HEK293 (cell line): ENCODE results near the gene COPS2.

ENCODE experiments used
- CTCF ChIA-PET: fragments of 350-600 bp; formaldehyde crosslinking; extraction: SDS; loops from one replicate; lab custom pipeline; 2021; ENCODE audit warnings: antibody characterized with exemption; lab: Yijun Ruan, JAX
- POLR2A ChIA-PET: fragments of 300-600 bp; formaldehyde crosslinking; extraction: SDS; loops from one replicate; lab custom pipeline; 2020; ENCODE audit warnings: antibody characterized with exemption, inconsistent platforms; lab: Yijun Ruan, JAX
- H3K27ac ChIP-seq: fragments of 200-500 bp; sonication (Bioruptor generic); 2 replicates; pipeline ENCODE4 v1.5.1; 2014; ENCODE audit warnings: low read depth, low read length, control low read depth, inconsistent platforms; ENCODE audit errors: extremely low read depth
- H3K36me3 ChIP-seq, 2 experiments: fragments of 200-500 bp in 1 of 2; sonication (Bioruptor generic) in 1 of 2; 1 replicate in 1 of 2; 2 replicates in 1 of 2; pipeline ENCODE4 v1.5.1; 2014 to 2017; ENCODE audit warnings: inconsistent platforms in 2 of 2, low read length in 2 of 2; ENCODE audit not compliant: control insufficient read depth in 2 of 2, insufficient read depth in 1 of 2
- H3K4me1 ChIP-seq: fragments of 200-500 bp; sonication (Bioruptor generic); 2 replicates; pipeline ENCODE4 v1.5.1; 2014; ENCODE audit warnings: mild to moderate bottlenecking, low read length, inconsistent platforms; ENCODE audit not compliant: control insufficient read depth, insufficient read depth
- H3K4me3 ChIP-seq: 2 replicates; pipeline ENCODE4 v1.5.1; 2011; ENCODE audit warnings: low read depth, mild to moderate bottlenecking, control low read depth, low read length, moderate library complexity
- H3K9me3 ChIP-seq: fragments of 200-500 bp; sonication (Bioruptor generic); 2 replicates; pipeline ENCODE4 v1.5.1; 2014; ENCODE audit warnings: low read depth, low read length, inconsistent platforms; ENCODE audit not compliant: control insufficient read depth, insufficient read depth
- HIC1 ChIP-seq: fragments of 450-650 bp; formaldehyde crosslinking; IDR thresholded peaks from 2 replicates; pipeline ENCODE4 v1.5.1; 2016; ENCODE audit warnings: missing biosample characterization, missing genetic modification characterization
- KLF10 ChIP-seq: fragments of 450-650 bp; IDR thresholded peaks from 2 replicates; pipeline ENCODE4 v1.5.1; 2018; ENCODE audit warnings: missing biosample characterization, mild to moderate bottlenecking, missing genetic modification characterization
- KLF17 ChIP-seq: fragments of 450-650 bp; formaldehyde crosslinking; IDR thresholded peaks from 2 replicates; pipeline ENCODE4 v1.5.1; 2016; ENCODE audit warnings: missing biosample characterization, missing genetic modification characterization
- KLF8 ChIP-seq: fragments of 450-650 bp; formaldehyde crosslinking; IDR thresholded peaks from 2 replicates; pipeline ENCODE4 v1.5.1; 2016; ENCODE audit warnings: missing biosample characterization, missing genetic modification characterization
- MEIS1 ChIP-seq: sonication (generic); formaldehyde crosslinking; IDR thresholded peaks from 2 replicates; pipeline ENCODE4 v1.8.1; 2022; ENCODE audit warnings: missing genetic modification reagents, mild to moderate bottlenecking, borderline replicate concordance
- SCRT2 ChIP-seq: fragments of 450-650 bp; formaldehyde crosslinking; IDR thresholded peaks from 2 replicates; pipeline ENCODE4 v1.5.1; 2016; ENCODE audit warnings: missing biosample characterization, missing genetic modification characterization
- SETDB1 ChIP-seq: IDR thresholded peaks from one replicate; pipeline ENCODE4 v1.6.1; 2017; ENCODE audit warnings: mild to moderate bottlenecking, low read length, moderate library complexity, mixed read lengths; ENCODE audit not compliant: insufficient read length
- SP2 ChIP-seq: fragments of 450-650 bp; formaldehyde crosslinking; IDR thresholded peaks from 2 replicates; pipeline ENCODE4 v1.5.1; 2016; ENCODE audit warnings: missing biosample characterization, missing genetic modification characterization
- SP3 ChIP-seq: fragments of 450-650 bp; formaldehyde crosslinking; IDR thresholded peaks from 2 replicates; pipeline ENCODE4 v1.5.1; 2016; ENCODE audit warnings: missing biosample characterization, missing genetic modification characterization
- SP7 ChIP-seq: fragments of 450-650 bp; formaldehyde crosslinking; IDR thresholded peaks from 2 replicates; pipeline ENCODE4 v1.5.1; 2016; ENCODE audit warnings: missing biosample characterization, missing genetic modification characterization
- TRIM28 ChIP-seq: IDR thresholded peaks from 2 replicates; pipeline ENCODE4 v1.6.1; 2011; ENCODE audit warnings: low read length, control low read depth, borderline replicate concordance
- ZBTB17 ChIP-seq: fragments of 450-650 bp; formaldehyde crosslinking; IDR thresholded peaks from 2 replicates; pipeline ENCODE4 v1.5.1; 2016; ENCODE audit warnings: missing biosample characterization, missing genetic modification characterization
- ZEB2 ChIP-seq: fragments of 450-650 bp; formaldehyde crosslinking; IDR thresholded peaks from 2 replicates; pipeline ENCODE4 v1.5.1; 2016; ENCODE audit warnings: missing biosample characterization, missing genetic modification characterization
- ZFHX2 ChIP-seq: fragments of 450-650 bp; formaldehyde crosslinking; conservative IDR thresholded peaks from 2 replicates; pipeline ENCODE4 v1.5.1; 2016; ENCODE audit warnings: missing biosample characterization, missing genetic modification characterization
- ZFP37 ChIP-seq: fragments of 450-650 bp; formaldehyde crosslinking; IDR thresholded peaks from 2 replicates; pipeline ENCODE4 v1.5.1; 2016; ENCODE audit warnings: missing biosample characterization, missing genetic modification characterization
- ZNF341 ChIP-seq: fragments of 450-650 bp; formaldehyde crosslinking; IDR thresholded peaks from 2 replicates; pipeline ENCODE4; 2016; ENCODE audit warnings: low read depth, missing biosample characterization, missing genetic modification characterization
- ZNF366 ChIP-seq: fragments of 450-650 bp; formaldehyde crosslinking; conservative IDR thresholded peaks from 2 replicates; pipeline ENCODE4 v1.5.1; 2016; ENCODE audit warnings: missing biosample characterization, missing genetic modification characterization
- ZNF391 ChIP-seq: fragments of 450-650 bp; formaldehyde crosslinking; IDR thresholded peaks from 2 replicates; pipeline ENCODE4 v1.5.1; 2016; ENCODE audit warnings: low read depth, missing biosample characterization, missing genetic modification characterization, borderline replicate concordance
- ZNF394 ChIP-seq: fragments of 450-650 bp; formaldehyde crosslinking; IDR thresholded peaks from 2 replicates; pipeline ENCODE4 v1.5.1; 2016; ENCODE audit warnings: missing biosample characterization, missing genetic modification characterization, mild to moderate bottlenecking, moderate library complexity, borderline replicate concordance
- ZNF426 ChIP-seq: fragments of 450-650 bp; formaldehyde crosslinking; IDR thresholded peaks from 2 replicates; pipeline ENCODE4 v1.5.1; 2017; ENCODE audit warnings: missing biosample characterization, missing genetic modification characterization, mild to moderate bottlenecking, inconsistent platforms, moderate library complexity
- ZNF488 ChIP-seq: fragments of 450-650 bp; formaldehyde crosslinking; IDR thresholded peaks from 2 replicates; pipeline ENCODE4 v1.5.1; 2016; ENCODE audit warnings: missing biosample characterization, missing genetic modification characterization
- ZNF629 ChIP-seq: fragments of 450-650 bp; formaldehyde crosslinking; IDR thresholded peaks from 2 replicates; pipeline ENCODE4 v1.5.1; 2017; ENCODE audit warnings: missing biosample characterization, missing genetic modification characterization
- ZNF785 ChIP-seq: fragments of 450-650 bp; formaldehyde crosslinking; IDR thresholded peaks from 2 replicates; pipeline ENCODE4 v1.5.1; 2016; ENCODE audit warnings: missing biosample characterization, missing genetic modification characterization
- ZSCAN23 ChIP-seq: fragments of 450-650 bp; formaldehyde crosslinking; IDR thresholded peaks from 2 replicates; pipeline ENCODE4 v1.5.1; 2016; ENCODE audit warnings: missing biosample characterization, missing genetic modification characterization
- ZSCAN30 ChIP-seq: fragments of 450-650 bp; IDR thresholded peaks from 2 replicates; pipeline ENCODE4 v1.5.1; 2018; ENCODE audit warnings: missing biosample characterization, mild to moderate bottlenecking, missing genetic modification characterization, moderate library complexity
- ZSCAN5A ChIP-seq: fragments of 450-650 bp; formaldehyde crosslinking; IDR thresholded peaks from 2 replicates; pipeline ENCODE4 v1.5.1; 2016; ENCODE audit warnings: missing biosample characterization, missing genetic modification characterization
- ZXDB ChIP-seq: fragments of 450-650 bp; formaldehyde crosslinking; IDR thresholded peaks from 2 replicates; pipeline ENCODE4 v1.5.1; 2016; ENCODE audit warnings: missing biosample characterization, missing genetic modification characterization
- TF ChIP-seq, protein P1 (sequence below): fragments of 450-650 bp; formaldehyde crosslinking; conservative IDR thresholded peaks from 2 replicates; pipeline ENCODE4 v1.5.1; 2016; ENCODE audit warnings: low read depth, missing biosample characterization, missing genetic modification characterization

COPS2 gene

GRCh38 chr15:49169880-49170597 is 14.6 kb upstream of the COPS2 start, which contains the start of gene GALK2:
GALK2 (plus strand) TSS chr15:49170247; CDS start chr15:49170323, 76 bp downstream.
- H3K36me3 ChIP-seq = no peaks in the 10 kb centered on the region
- peak within 1 kb of the TSS; percentile 40 for H3K27ac ChIP-seq
- ChIA-PET CTCF (interaction anchor here (0.6 kb wide), 2 partner anchors 13 to 60 kb away, joined by 3 read pairs; no protein-coding TSS in a partner anchor), POLR2A (interaction anchor here (0.8 to 1.8 kb wide), 5 partner anchors 9 to 359 kb away, joined by 3 to 27 read pairs (median 4); partner anchors contain the start of genes CEP152, COPS2 and EID1)
- H3K4me1 ChIP-seq = no peaks in the 10 kb centered on the region
- no peaks in the 10 kb centered on the region for H3K9me3 ChIP-seq
- H3K4me3 ChIP-seq = peak within 1 kb of the TSS; percentile 65
- TF ChIP-seq ZNF488 (tag by site-specific recombination) = no peak
- TF ChIP-seq ZXDB (tag by site-specific recombination) = peak; percentile 98
- TF ChIP-seq ZNF629 (tag by site-specific recombination) = peak; percentile 85
- TF ChIP-seq ZSCAN23 = no peak
- no peak for TF ChIP-seq ZSCAN5A (tag by site-specific recombination)
- 0 out of 2 replicates have a peak, but pooled peaks have one; percentile 13 for TF ChIP-seq ZNF394 (tag by site-specific recombination)
- TF ChIP-seq TRIM28 = 0 out of 2 replicates have a peak, but pooled peaks have one; percentile 24
- TF ChIP-seq KLF10 (tag by site-specific recombination) = no peak
- TF ChIP-seq HIC1 = no peak
- peak; percentile 66 for TF ChIP-seq ZNF341 (tag by site-specific recombination)
- TF ChIP-seq, protein P1, sequence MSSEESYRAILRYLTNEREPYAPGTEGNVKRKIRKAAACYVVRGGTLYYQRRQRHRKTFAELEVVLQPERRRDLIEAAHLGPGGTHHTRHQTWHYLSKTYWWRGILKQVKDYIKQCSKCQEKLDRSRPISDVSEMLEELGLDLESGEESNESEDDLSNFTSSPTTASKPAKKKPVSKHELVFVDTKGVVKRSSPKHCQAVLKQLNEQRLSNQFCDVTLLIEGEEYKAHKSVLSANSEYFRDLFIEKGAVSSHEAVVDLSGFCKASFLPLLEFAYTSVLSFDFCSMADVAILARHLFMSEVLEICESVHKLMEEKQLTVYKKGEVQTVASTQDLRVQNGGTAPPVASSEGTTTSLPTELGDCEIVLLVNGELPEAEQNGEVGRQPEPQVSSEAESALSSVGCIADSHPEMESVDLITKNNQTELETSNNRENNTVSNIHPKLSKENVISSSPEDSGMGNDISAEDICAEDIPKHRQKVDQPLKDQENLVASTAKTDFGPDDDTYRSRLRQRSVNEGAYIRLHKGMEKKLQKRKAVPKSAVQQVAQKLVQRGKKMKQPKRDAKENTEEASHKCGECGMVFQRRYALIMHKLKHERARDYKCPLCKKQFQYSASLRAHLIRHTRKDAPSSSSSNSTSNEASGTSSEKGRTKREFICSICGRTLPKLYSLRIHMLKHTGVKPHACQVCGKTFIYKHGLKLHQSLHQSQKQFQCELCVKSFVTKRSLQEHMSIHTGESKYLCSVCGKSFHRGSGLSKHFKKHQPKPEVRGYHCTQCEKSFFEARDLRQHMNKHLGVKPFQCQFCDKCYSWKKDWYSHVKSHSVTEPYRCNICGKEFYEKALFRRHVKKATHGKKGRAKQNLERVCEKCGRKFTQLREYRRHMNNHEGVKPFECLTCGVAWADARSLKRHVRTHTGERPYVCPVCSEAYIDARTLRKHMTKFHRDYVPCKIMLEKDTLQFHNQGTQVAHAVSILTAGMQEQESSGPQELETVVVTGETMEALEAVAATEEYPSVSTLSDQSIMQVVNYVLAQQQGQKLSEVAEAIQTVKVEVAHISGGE = peak; percentile 49
- TF ChIP-seq SP7 (tag by site-specific recombination) = 0 out of 2 replicates have a peak, but pooled peaks have one; percentile 24
- TF ChIP-seq ZFHX2 (tag by site-specific recombination) = no peak
- peak; percentile 62; the same call in 1 of the 2 replicates for TF ChIP-seq ZNF366 (tag by site-specific recombination)
- TF ChIP-seq ZEB2 = peak; percentile 35; the same call in 1 of the 2 replicates
- TF ChIP-seq MEIS1 (CRISPR knock-in tag) = no peak
- TF ChIP-seq SETDB1 = peak; percentile 69
- 0 out of 2 replicates have a peak, but pooled peaks have one; percentile 17 for TF ChIP-seq ZFP37 (tag by site-specific recombination)
- TF ChIP-seq ZNF426 (tag by site-specific recombination) = no peak
- TF ChIP-seq SCRT2 = no peak
- peak; percentile 75 for TF ChIP-seq SP3
- TF ChIP-seq ZBTB17 = peak; percentile 93
- TF ChIP-seq ZSCAN30 (tag by site-specific recombination) = peak; percentile 70
- TF ChIP-seq KLF8 = 0 out of 2 replicates have a peak, but pooled peaks have one; percentile 15
- TF ChIP-seq ZNF391 (tag by site-specific recombination) = no peak
- TF ChIP-seq ZNF785 (tag by site-specific recombination) = no peak
- peak; percentile 88 for TF ChIP-seq SP2 (tag by site-specific recombination)
- TF ChIP-seq KLF17 (tag by site-specific recombination) = peak; percentile 38; the same call in 1 of the 2 replicates
